ENCODE measurements around the gene SYNPR.

SYNPR gene

GRCh38 chr3:63477494-63478129 is 199.5 kb downstream of the SYNPR start:
- DNase-seq, result no peak

DNA sequence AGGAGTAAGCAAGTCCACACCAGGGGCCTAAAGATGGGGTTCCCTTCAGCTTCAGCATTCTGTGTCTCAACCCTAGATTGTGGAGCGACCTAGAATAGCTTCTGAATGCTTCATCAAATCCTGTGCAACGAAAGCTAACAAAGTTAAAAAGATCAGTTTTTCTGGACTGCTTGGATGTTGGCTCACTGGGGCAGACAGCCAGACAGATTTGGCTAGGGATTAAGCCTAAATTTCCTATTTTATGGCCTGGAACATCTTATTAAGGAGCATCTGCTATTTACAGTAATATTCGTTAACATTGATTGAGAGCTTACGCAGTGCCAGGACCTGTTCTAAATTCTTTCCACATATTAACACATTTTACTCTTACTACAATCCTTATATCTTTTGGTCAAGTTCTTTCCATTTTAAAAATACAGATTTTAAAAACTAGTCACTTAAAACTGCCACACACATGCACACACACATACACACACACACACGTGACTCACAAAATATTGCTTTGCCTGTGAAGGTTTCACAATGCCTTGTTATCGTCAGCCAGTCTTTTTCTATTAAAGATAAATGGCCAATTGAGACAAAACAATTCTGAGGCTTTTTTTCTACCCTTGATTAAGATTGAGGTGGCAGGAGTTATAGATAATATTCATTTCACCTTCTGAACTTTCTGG is 201.0 kb downstream of the SYNPR start:
- DNase-seq, result no peak

DNA sequence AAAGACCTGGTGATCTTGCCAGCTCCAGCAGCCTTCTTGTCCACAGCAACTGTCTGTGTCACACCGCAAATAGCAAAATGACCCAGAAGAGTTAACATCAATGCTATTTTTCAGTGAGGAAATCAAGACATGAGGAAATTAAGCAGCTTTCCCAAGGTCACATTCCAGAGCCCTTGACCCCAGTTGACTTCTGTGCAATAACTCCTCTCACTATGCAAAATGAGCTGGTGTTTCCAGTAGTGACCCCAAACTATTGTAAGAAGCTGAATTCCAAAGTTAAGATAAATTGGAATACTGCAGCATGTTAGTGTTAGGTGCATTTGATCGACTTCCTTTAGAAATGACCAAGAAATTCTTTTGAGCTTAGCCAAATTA is 201.5 kb downstream of the SYNPR start:
- DNase-seq, result no peak

DNA sequence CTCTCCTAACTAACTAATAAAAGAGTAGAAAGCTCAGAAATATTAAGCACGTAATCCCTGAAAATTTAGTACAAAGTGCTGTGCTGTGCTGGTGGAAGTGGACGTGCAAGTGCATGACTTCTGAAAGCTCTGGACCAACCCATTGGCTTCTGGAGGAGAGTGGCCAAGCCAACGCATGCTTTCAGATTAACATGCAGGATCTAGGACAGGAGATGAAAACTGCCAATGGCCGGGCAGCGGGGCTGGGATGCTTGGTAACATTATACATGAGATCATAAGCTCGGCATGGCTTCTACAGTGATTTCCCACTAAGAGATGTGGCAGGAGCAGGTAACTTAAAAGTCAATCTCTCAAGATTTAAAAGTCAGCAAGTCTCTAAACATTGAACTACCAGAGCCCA is 203.5 kb downstream of the SYNPR start:
- no peak for DNase-seq

DNA sequence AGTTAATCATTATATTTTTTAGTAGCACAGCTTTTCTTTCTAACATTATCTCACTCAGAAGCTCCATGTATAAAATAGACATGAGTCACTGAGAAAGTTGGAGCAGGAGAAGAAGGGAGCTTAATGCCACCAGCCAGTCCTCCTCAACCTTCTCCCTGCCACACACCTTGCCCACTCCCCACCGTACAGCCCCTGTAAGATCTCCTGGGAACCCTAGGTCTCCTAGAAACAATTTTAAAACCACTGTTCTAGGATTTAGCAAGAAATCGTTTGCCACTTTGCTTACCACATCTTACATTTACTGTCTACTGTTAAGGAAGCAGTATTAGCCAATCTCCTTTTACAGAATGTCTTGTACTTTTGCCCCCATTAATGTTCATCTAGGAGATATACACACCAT is 204.2 kb downstream of the SYNPR start:
- DNase-seq, result no peak

DNA sequence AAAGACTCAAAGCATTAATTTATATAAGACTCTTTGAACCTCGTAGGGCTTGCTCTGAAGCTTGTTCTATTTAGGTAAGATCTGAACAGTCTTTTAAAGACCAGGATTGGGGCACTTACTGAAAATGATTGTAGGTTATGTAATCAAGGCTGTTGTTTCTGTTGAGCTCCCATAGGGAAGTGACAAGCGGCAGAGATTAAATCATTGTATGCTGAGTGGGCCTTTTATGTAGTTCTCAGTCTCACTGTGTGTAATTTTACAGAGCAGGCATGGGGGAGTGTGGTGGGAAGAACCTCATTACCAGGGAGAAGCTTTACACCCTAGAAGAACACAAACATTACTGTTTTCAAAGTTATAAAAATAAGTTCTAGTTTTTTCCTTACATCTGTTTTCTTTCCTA is 214.4 kb downstream of the SYNPR start:
- no peak for DNase-seq

- no peak for DNase-seq
Measured at GRCh38 chr3:63493101-63493500, 215.0 kb downstream of the SYNPR start.

DNA sequence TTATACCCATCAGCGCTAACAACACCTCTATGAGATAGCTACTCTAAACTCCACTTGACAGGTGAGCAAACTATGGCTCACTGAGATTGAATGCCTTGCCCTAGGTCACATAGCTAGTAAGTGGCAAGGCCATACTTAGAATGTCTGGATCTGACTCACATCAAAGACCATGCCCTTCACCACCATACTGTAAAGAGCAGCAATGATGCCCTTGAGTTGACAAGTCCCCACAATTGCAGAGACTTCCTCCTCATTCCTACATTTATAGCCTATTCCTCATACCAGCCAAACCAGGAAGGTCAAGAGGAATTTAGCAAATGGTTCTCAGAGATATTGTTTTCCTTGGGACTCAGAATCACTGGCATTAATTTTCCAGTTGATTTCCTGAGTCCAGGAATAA is 216.5 kb downstream of the SYNPR start:
- DNase-seq, result no peak

- no peak for DNase-seq
Measured at GRCh38 chr3:63497641-63498040, 219.5 kb downstream of the SYNPR start.

DNA sequence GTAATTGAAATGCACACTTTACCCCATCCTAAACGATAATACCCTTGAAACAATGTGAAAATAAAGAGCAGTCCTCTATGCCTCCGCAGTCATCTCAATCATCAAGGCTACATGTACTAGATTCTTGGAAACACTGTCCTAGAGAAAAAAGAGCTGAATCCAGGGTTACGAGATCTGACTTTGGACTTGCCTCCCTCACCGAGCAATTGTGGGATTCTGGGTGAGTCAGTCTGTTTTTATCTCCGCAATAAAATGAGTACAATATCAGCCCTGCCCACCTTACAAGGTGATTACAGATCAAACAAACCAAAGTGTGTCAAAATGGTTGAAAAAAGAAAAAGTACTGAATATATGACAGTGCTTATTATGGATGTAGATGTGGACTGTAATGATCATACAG is 222.1 kb downstream of the SYNPR start:
- DNase-seq, result no peak

DNA sequence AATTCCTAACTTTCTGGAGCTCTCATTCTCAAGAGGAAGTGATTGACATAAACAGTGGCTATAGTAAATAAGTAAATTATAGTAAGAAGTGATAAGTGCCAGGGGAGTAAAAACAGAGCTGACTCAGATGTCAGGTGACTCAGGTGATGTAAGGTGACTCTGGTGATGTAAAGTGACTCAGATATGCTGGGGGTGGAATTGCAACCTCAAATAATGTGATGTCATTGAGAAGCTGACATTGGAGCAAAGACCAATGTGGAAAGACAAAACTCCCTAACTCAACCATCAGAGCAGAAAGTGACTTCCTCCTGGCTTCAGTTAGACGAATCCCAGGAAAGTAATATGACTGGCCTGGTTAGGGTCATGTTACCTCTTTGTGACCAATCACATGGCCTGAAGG is 230.2 kb downstream of the SYNPR start:
- no peak for DNase-seq

- no peak for DNase-seq
Measured at GRCh38 chr3:63508771-63509170, 230.7 kb downstream of the SYNPR start.

DNA sequence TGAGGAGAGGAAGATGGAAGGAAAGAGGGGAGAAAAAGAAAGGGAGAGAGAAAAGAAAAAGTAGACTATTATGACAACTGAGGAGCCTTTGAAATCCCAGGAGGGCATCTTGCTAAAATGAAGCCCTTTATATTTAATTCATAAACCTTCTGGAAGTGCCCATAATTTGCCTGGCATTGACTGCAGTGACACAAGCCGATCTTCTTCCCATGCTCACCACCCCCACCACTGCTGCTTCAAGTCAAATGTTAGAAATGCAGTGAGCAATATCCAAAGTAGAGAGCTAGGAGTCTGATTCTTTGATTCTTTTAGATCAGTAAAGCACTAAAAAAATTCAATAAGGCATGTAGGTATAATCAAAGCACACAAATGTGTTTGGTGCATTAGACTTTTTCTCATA is 235.7 kb downstream of the SYNPR start:
- DNase-seq, result no peak

GRCh38 chr3:63514678-63515077 is 236.6 kb downstream of the SYNPR start:
- no peak for DNase-seq

- DNase-seq, result no peak
Measured at GRCh38 chr3:63519426-63519825, 241.3 kb downstream of the SYNPR start.

DNA sequence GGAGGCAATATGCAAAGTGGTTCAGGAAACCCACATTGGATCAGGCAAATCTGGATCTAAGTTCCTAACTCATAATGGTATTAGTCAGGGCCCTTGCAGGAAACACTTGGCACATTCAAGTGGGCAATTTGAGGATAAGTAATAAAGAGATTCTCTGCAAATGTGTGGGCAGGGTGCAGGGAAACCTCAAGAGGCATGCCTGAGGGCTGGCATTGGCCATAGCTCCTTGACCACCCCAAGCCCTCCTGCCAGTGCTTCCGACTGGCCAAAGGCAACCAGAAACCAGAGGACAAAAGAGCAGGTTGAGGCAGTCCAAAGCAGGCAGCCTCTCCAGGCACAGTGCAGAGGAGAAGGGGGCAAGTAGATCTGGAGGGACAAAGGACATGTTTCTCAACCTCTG is 243.5 kb downstream of the SYNPR start:
- DNase-seq, result no peak

DNA sequence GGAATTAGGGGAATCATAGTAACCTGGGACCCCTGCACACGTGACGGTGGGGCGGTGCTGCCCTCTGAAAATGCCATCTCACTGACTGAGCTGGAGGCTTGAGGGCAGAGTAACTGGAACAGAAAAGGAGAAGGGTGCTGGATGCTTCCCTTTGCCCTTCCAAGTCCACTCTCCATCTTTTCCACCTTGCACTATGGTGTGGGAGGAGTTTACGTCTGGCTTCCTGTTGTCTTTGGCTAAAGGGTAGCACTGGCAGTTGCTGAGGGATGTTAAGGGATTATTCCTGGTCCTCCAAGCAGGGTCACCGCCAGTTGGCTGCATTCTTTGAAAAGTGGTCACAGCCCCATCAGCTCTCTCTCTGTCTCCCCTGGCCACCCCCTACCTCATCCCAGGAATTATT is 245.0 kb downstream of the SYNPR start:
- no peak for DNase-seq

- DNase-seq, result no peak
Measured at GRCh38 chr3:63528325-63529000, 250.4 kb downstream of the SYNPR start.

GRCh38 chr3:63532521-63532920 is 254.4 kb downstream of the SYNPR start:
- no peak for DNase-seq

DNA sequence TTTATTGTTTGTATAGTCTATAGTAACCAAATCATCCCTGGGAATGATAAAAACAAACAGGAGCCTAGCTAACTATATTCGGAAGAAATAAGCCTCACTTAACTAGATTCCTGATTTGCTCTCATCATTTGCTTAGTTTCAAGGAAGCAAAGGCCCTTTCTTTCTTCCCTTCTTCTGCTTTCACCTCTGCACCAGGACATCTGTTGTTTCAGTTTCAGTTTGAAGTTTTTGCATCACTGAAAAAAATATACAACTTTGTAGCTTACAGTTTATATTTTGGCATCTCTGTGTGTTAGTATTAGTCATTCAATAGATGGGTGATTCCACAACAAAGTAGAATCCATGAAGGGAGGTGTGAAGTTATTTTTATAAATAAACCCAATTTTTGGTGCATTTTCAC is 260.8 kb downstream of the SYNPR start:
- no peak for DNase-seq

DNA sequence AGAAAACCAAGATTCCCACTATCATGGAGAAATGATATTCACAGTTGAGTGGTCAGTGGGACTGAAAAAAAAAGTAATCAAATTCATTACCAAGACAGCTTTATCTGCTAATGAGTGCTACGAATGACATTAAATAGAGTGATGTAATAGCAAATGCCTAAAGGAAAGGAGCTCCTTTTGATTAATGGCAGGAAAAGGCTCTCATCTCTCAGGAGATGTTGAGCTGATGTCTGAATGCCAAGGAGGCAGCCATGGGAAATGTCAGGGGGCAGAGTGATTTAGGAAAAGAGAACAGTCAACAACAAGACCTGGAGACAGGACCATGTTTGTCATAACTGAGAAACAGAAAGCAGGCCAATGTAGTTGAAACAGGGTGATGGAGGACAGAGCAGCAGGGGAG is 277.7 kb downstream of the SYNPR start:
- DNase-seq, result no peak

DNA sequence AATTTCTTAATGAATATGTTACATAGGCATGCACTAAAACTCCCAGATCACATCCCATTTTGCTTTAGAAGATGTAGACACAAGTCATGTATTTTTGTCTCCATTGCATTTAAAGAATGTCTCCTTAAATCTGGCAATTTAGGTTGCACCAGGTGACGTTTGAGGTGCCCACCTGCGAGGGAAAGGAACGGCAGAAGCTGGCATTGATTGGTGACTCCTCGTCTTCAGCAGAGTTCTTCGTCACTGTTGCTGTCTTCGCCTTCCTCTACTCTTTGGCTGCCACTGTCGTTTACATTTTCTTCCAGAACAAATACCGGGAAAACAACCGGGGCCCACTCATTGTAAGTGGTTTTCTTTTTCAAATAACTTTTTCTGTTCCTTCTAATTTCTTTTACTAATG is 278.3 kb downstream of the SYNPR start:
- no peak for DNase-seq

- DNase-seq, result no peak
Measured at GRCh38 chr3:63557912-63558311, 279.8 kb downstream of the SYNPR start.

GRCh38 chr3:63559884-63560283 is 281.8 kb downstream of the SYNPR start:
- DNase-seq, result no peak

DNA sequence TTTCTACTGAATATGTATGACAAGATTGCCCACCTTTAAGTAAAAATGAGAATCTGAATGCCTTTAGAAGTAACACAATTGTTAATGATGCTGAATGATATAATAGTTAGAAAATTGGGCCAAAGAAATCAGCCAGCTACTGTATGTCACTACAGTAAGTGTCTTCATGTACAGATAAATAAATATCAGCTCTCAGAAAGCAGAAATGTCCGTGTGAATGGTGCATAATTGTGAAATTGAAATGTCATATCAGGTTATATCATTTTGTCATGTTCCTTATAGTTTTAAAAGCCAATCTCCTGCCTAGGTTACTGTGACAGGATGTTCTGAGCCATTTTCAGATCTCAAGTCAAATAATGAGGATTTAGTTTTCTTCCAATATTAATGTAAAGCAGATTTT is 283.8 kb downstream of the SYNPR start:
- DNase-seq, result no peak

All from stimulated activated CD4-positive, alpha-beta T cell treated with anti-CD3 and anti-CD28 coated beads, Interleukin-12 subunit alpha, Interleukin-12 subunit beta, amount 100 ng/mL, for 4 hours (primary cell).